Motor neuron (in vitro differentiated cells): ENCODE results near the gene NPAS3. TPM values are rescaled to one million over a fixed set of nuclear protein-coding genes. Genes with fewer than 3 reads are reported as not detected.

Experiments used
- ATAC-seq, 8 experiments: fragments of 200-7000 bp; cut with Tn5 transposase; replicated peaks in 6 of 8; 2 replicates each; pipeline ENCODE4 v1.8.0; 2021; ENCODE audit warnings: mild to moderate bottlenecking in 8 of 8, moderate library complexity in 8 of 8
- H3K27ac ChIP-seq, 2 donors: fragments of 250-450 bp; sonication (Bioruptor Pico); 2 replicates each; pipeline ENCODE4 v1.9.0; 2021; ENCODE audit warnings: antibody characterized with exemption in 2 of 2, mild to moderate bottlenecking in 2 of 2, moderate library complexity in 1 of 2
- H3K4me1 ChIP-seq, 2 donors: fragments of 250-450 bp; sonication (Bioruptor Pico); replicated peaks in 1 of 2; 2 replicates each; pipeline ENCODE4 v1.6.1; 2021; ENCODE audit warnings: antibody characterized with exemption in 2 of 2, mild to moderate bottlenecking in 2 of 2, moderate library complexity in 1 of 2
- H3K4me3 ChIP-seq, 5 donors: fragments of 250-450 bp; sonication (Bioruptor Pico); 2 replicates each; pipeline ENCODE4 v1.9.0; 2021; ENCODE audit warnings: antibody characterized with exemption in 5 of 5, mild to moderate bottlenecking in 5 of 5, moderate library complexity in 4 of 5
- WGBS, 10 experiments: fragments of 450-650 bp; shearing (Covaris generic); methylation state at CpG; one replicate each; pipeline ENCODE4 v1.0.0; 2022; 5-methylcytosine and 5-hydroxymethylcytosine counted together
- in situ Hi-C, 9 experiments: fragments of 400-800 bp; cut with MboI; loops; one replicate each; pipeline ENCODE4 v1.15.0; 2021; ENCODE audit warnings: low sequenced_read_pairs in 9 of 9, low pct_unique_long_range_greater_than_20kb in 2 of 9; ENCODE audit not compliant: unreplicated experiment in 9 of 9
- total RNA-seq, 8 experiments: library from RNA; unstranded; fragments of 300-600 nt; gene quantifications; 2 replicates each; pipeline versions ENCODE4 v1.2.3 to v1.2.4, GENCODE V29; 2022

NPAS3 gene
- total RNA-seq, 8 experiments from 2014 or later: 0.22 to 45.8 (median 11.7) TPM; not detected in 1

- ATAC-seq: no peak
- in situ Hi-C loops: no loop called here
- no peak overlapping the region for H3K4me3 ChIP-seq
- peaks cover 27 to 42% of the 10 kb centered on the region in 2 donors for H3K4me1 ChIP-seq
- no peak overlapping the region for H3K27ac ChIP-seq
- 64 to 92% (median 71%) methylated on average over 2 to 11 of the region's 11 CpGs for WGBS, 10 experiments
Observed at GRCh38 chr14:33711194-33711593, 772.5 kb downstream of the NPAS3 start.

GRCh38 chr14:33711811-33712216 is 773.1 kb downstream of the NPAS3 start:
- Histone ChIP-seq H3K4me3 (no peak overlapping the region), H3K4me1 (peaks cover 24 to 41% of the 10 kb centered on the region in 2 donors), H3K27ac (peak overlapping the region in 1 of 2 donors; percentile 40)
- in situ Hi-C loops: no loop called here
- peak in 5 of 8 experiments; percentile 22 to 83 (median 53) for ATAC-seq
- 17 to 80% (median 41%) methylated on average over 1 to 4 of the region's 5 CpGs; no CpG with 5 or more reads in 3 of the 10 experiments for WGBS, 10 experiments

GRCh38 chr14:33714527-33715226 is 776.0 kb downstream of the NPAS3 start:
- in situ Hi-C loops: no loop called here
- Histone ChIP-seq H3K27ac (no peak overlapping the region), H3K4me1 (peaks cover 15 to 24% of the 10 kb centered on the region in 2 donors), H3K4me3 (no peak overlapping the region)
- peak in 5 of 8 experiments; percentile 73 to 90 (median 88) for ATAC-seq
- WGBS, 10 experiments: 64 to 100% (median 93%) methylated on average over 1 of the region's 1 CpG; no CpG with 5 or more reads in 2 of the 10 experiments

- no peak overlapping the region for H3K4me3 ChIP-seq
- H3K4me1 ChIP-seq: peaks cover 15 to 26% of the 10 kb centered on the region in 2 donors
- no peak overlapping the region for H3K27ac ChIP-seq
- ATAC-seq: no peak
- in situ Hi-C loops: no loop called here
- 57 to 100% (median 100%) methylated on average over 1 of the region's 1 CpG; no CpG with 5 or more reads in 7 of the 10 experiments for WGBS, 10 experiments
Observed at GRCh38 chr14:33715227-33715528, 776.5 kb downstream of the NPAS3 start.

GRCh38 chr14:33716921-33717320 is 778.2 kb downstream of the NPAS3 start:
- peaks cover 15 to 35% of the 10 kb centered on the region in 2 donors for H3K4me1 ChIP-seq
- no peak overlapping the region for H3K27ac ChIP-seq
- no peak overlapping the region for H3K4me3 ChIP-seq
- no peak for ATAC-seq
- in situ Hi-C loops: no loop called here
- 43 to 95% (median 81%) methylated on average over 1 to 2 of the region's 2 CpGs; no CpG with 5 or more reads in 1 of the 10 experiments for WGBS, 10 experiments

GRCh38 chr14:33717866-33718265 is 779.2 kb downstream of the NPAS3 start:
- Histone ChIP-seq H3K27ac (no peak overlapping the region), H3K4me1 (peaks cover 8 to 43% of the 10 kb centered on the region in 2 donors), H3K4me3 (no peak overlapping the region)
- in situ Hi-C loops: no loop called here
- ATAC-seq: no peak
- 89 to 100% (median 97%) methylated on average over 2 to 4 of the region's 4 CpGs for WGBS, 10 experiments

- H3K4me1 ChIP-seq: peaks cover 8 to 30% of the 10 kb centered on the region in 2 donors
- WGBS, 10 experiments: 38 to 83% (median 47%) methylated on average over 1 to 3 of the region's 4 CpGs; no CpG with 5 or more reads in 2 of the 10 experiments
- H3K4me3 ChIP-seq: no peak overlapping the region
- peak in 5 of 8 experiments; percentile 39 to 90 (median 74) for ATAC-seq
- H3K27ac ChIP-seq: no peak overlapping the region
- in situ Hi-C loops: no loop called here
Observed at GRCh38 chr14:33720284-33720787, 781.7 kb downstream of the NPAS3 start.

- in situ Hi-C loops: no loop called here
Observed at GRCh38 chr14:33726685-33727084, 788.0 kb downstream of the NPAS3 start.

GRCh38 chr14:33727606-33728005 is 788.9 kb downstream of the NPAS3 start:
- WGBS, 10 experiments: 52 to 95% (median 81%) methylated on average over 2 to 6 of the region's 6 CpGs
- Histone ChIP-seq H3K27ac (no peak overlapping the region), H3K4me1 (peaks cover 3 to 8% of the 10 kb centered on the region in 2 donors), H3K4me3 (no peak overlapping the region)
- in situ Hi-C loops: no loop called here
- no peak for ATAC-seq

More at GRCh38 chr14:33726685-33727084, 788.0 kb downstream of the NPAS3 start:
- no peak for ATAC-seq
- Histone ChIP-seq H3K4me3 (no peak overlapping the region), H3K27ac (no peak overlapping the region), H3K4me1 (peaks cover 2 to 10% of the 10 kb centered on the region in 2 donors)
- 42 to 100% (median 84%) methylated on average over 1 to 5 of the region's 5 CpGs; no CpG with 5 or more reads in 2 of the 10 experiments for WGBS, 10 experiments

GRCh38 chr14:33728010-33728498 is 789.4 kb downstream of the NPAS3 start:
- peak in 3 of 8 experiments; percentile 24 to 34 (median 27) for ATAC-seq
- Histone ChIP-seq H3K4me3 (no peak overlapping the region), H3K27ac (no peak overlapping the region), H3K4me1 (peaks cover 2 to 8% of the 10 kb centered on the region in 2 donors)
- WGBS, 10 experiments: 21 to 100% (median 64%) methylated on average over 1 to 3 of the region's 3 CpGs; no CpG with 5 or more reads in 2 of the 10 experiments
- in situ Hi-C loops: no loop called here

- no peak for ATAC-seq
- in situ Hi-C loops: no loop called here
- WGBS, 10 experiments: 80 to 100% (median 100%) methylated on average over 1 of the region's 1 CpG; no CpG with 5 or more reads in 2 of the 10 experiments
- Histone ChIP-seq H3K4me1 (peaks cover 2 to 15% of the 10 kb centered on the region in 2 donors), H3K27ac (no peak overlapping the region), H3K4me3 (no peak overlapping the region)
Observed at GRCh38 chr14:33730156-33730555, 791.5 kb downstream of the NPAS3 start.

- ATAC-seq: peak in 5 of 8 experiments; percentile 13 to 73 (median 54)
- Histone ChIP-seq H3K27ac (no peak overlapping the region), H3K4me1 (peaks cover 2 to 20% of the 10 kb centered on the region in 2 donors), H3K4me3 (no peak overlapping the region)
- in situ Hi-C loops: no loop called here
- 52 to 100% (median 82%) methylated on average over 1 to 6 of the region's 7 CpGs; no CpG with 5 or more reads in 3 of the 10 experiments for WGBS, 10 experiments
Observed at GRCh38 chr14:33732175-33732574, 793.5 kb downstream of the NPAS3 start.

- 61 to 100% (median 93%) methylated on average over 2 to 6 of the region's 6 CpGs for WGBS, 10 experiments
- H3K4me3 ChIP-seq: no peak overlapping the region
- no peak overlapping the region for H3K27ac ChIP-seq
- in situ Hi-C loops: no loop called here
- no peak for ATAC-seq
- peaks cover 2 to 20% of the 10 kb centered on the region in 2 donors for H3K4me1 ChIP-seq
Observed at GRCh38 chr14:33733310-33733709, 794.6 kb downstream of the NPAS3 start.
